Natural killer cell treated with Interleukin-12 subunit alpha and Interleukin-12 subunit beta and Interleukin-15 and Interleukin-18, amount 100 ng/mL, for 72 hours (primary cell): ENCODE results near the gene ARL17A. TPM values are rescaled to one million over a fixed set of nuclear protein-coding genes. Genes with fewer than 3 reads are reported as not detected.
"Not testable (repeated sequence)": the region's sequence is repeated elsewhere in the genome, so short reads cannot be mapped to it uniquely, and the experiment has no call there.

Experiments used
- ATAC-seq, 2 donors: fragments of 150-1000 bp; cut with Tn5 transposase in 1 of 2; sonication (Bioruptor Pico), chemical (Tn5 transposase) in 1 of 2; 2 replicates each; pipeline ENCODE4 v1.10.0; 2021
- DNase-seq: peaks from one replicate; pipeline ENCODE4 v3.0.0; 2022; ENCODE audit warnings: low spot score
- H3K27ac Mint-ChIP-seq, 2 donors: 1 replicate in 1 of 2; 2 replicates in 1 of 2; pipeline ENCODE4 v1.8.0; 2022; ENCODE audit warnings: mixed read lengths in 2 of 2, mild to moderate bottlenecking in 1 of 2, moderate library complexity in 1 of 2
- H3K27me3 Mint-ChIP-seq, 2 donors: 1 replicate in 1 of 2; 2 replicates in 1 of 2; pipeline ENCODE4 v1.8.0; 2022; ENCODE audit warnings: mixed read lengths in 2 of 2
- H3K36me3 Mint-ChIP-seq: one replicate; pipeline ENCODE4 v1.8.0; 2022; ENCODE audit warnings: mixed read lengths
- H3K4me1 Mint-ChIP-seq, 2 donors: 1 replicate in 1 of 2; 2 replicates in 1 of 2; pipeline ENCODE4 v1.8.0; 2022; ENCODE audit warnings: low read depth in 2 of 2, mixed read lengths in 2 of 2, mild to moderate bottlenecking in 1 of 2
- H3K4me3 Mint-ChIP-seq: one replicate; pipeline ENCODE4 v1.8.0; 2022; ENCODE audit warnings: mixed read lengths
- H3K9me3 Mint-ChIP-seq: 2 replicates; pipeline ENCODE4 v1.8.0; 2022; ENCODE audit warnings: mixed read lengths
- total RNA-seq, 2 donors: library from RNA; stranded (reverse); gene quantifications; one replicate each; pipeline ENCODE4 v1.2.3, GENCODE V29; 2022

Gene ARL17A
- total RNA-seq = 10 to 100 TPM; 17.0 to 29.1 TPM

DNA sequence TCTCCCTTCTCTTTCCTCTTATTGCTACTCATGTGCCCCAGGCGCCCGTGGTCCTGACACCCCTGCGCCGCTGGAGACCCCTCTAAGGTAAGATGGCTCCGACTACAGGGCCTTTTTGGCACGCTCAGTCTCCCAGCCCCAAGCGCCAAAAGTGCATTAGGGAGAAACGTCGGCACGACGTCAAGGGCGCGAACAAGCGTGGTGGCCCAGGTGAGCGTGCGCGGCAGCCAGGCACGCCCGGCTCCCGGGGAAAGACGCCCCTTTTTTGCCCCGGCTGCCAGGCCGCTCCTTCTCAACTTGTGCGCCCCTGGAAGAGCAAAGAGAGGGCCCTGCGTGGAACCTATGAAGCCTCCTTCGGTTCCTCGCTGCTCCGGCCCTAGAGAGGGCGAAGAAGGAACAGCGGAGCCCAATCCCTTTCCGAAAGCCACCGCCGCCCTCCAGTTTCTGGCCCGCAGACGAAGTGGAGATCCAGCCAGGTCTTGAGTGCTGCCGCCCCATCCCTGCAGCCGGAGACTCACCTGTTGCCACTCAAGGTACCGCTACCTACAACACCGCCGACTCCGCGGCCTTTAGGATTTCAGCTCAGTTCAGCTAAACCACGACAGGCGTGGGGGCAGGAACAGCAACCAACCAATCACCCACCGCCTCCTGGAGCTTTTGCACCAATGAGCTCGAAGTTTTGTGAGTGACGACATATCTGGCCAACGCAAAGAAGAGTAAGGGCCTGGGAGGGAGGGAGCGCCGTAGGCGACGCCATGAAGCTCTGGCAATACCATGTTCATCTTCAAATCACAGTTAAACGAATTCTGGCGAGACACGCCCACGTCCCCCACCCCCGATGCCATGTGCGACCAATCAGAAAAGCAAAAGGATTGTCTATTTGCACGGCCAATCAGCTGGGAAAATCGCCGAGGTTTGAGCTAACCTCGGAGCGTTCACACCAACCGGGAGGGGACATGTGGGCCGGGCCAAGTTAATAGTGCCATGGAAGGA lies at the start of gene ARL17A:
ARL17A (minus strand) TSS at position 609 of the 993 bp plus-strand sequence. CDS start 3,369 bp downstream, outside the sequence.
- DNase-seq = peak; percentile 88
- not testable (repeated sequence) for H3K36me3 Mint-ChIP-seq, H3K27me3 Mint-ChIP-seq, H3K4me3 Mint-ChIP-seq, H3K4me1 Mint-ChIP-seq, H3K27ac Mint-ChIP-seq, H3K9me3 Mint-ChIP-seq
- peak; percentile 96 to 99 for ATAC-seq

DNA sequence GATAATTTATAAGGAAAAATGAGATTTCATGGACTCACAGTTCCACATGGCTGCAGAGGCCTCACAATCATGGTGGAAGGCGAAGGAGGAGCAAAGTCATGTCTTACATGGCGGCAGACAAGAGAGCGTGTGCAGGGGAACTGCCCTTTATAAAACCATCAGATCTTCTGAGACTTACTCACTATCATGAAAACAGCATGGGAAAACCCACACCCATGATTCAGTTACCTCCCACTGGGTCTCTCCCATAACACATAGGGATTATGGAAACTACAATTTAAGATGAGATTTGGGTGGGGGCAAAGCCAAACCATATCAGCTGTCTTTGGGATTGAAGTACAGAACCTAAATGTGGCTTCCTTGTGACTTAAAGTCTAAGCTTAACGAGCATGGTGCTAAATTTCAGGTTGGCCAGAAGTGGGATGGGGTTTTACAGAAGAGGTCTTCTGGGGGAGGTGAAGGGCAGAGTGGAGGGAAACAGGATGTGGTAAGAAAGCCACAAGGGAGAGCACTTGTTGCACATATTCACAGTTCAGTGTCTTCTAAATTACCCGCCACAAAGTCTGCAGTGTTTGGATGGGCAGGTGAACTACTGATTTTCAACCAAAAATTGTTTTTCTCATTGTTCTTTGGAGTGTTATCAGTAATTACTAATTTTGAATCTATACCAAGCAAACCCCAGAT lies 49.4 kb upstream of the ARL17A start:
- H3K27ac Mint-ChIP-seq, H3K4me1 Mint-ChIP-seq, H3K9me3 Mint-ChIP-seq, H3K4me3 Mint-ChIP-seq, H3K27me3 Mint-ChIP-seq, DNase-seq, H3K36me3 Mint-ChIP-seq: not testable (repeated sequence)
- ATAC-seq = peak; percentile 98

DNA sequence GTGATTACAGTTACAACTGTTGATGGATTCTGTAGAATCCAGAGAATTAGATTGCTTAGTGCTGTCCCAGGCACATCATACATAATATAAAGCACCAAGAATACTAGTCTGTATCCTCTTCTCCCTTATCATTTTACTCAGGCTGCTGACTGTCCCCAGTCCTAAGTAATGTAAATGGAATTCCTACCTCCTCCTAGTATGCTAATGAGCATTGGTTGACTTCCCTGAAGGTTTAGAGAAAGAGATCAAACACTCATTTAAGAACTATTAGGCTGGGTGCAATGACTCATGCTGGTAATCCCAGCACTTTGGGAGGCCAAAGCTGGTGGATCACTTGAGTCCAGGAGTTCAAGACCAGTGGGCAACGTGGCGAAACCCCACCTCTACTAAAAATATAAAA lies 48.0 kb upstream of the ARL17A start:
- H3K27ac Mint-ChIP-seq, H3K36me3 Mint-ChIP-seq, H3K4me1 Mint-ChIP-seq, ATAC-seq, H3K9me3 Mint-ChIP-seq, DNase-seq, H3K27me3 Mint-ChIP-seq, H3K4me3 Mint-ChIP-seq: not testable (repeated sequence)

DNA sequence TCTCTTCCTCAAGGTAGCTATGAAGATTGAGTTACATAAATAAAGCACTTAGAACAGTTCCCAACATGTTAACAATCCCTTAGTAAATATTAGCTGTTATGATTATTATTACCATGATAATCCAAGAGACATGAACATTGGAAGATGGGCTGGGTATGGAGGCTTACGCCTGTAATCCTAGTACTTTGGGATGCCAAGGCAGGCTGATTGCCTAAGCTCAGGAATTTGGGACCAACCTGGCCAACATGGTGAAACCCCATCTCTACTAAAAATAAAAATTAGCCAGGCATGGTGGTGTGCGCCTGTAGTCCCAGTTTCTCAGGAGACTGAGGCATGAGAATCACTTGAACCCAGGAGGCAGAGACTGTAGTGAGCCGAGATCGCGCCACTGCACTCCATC lies 45.2 kb upstream of the ARL17A start:
- not testable (repeated sequence) for H3K27ac Mint-ChIP-seq, H3K4me1 Mint-ChIP-seq, H3K36me3 Mint-ChIP-seq, H3K9me3 Mint-ChIP-seq, H3K27me3 Mint-ChIP-seq, H3K4me3 Mint-ChIP-seq, ATAC-seq, DNase-seq

DNA sequence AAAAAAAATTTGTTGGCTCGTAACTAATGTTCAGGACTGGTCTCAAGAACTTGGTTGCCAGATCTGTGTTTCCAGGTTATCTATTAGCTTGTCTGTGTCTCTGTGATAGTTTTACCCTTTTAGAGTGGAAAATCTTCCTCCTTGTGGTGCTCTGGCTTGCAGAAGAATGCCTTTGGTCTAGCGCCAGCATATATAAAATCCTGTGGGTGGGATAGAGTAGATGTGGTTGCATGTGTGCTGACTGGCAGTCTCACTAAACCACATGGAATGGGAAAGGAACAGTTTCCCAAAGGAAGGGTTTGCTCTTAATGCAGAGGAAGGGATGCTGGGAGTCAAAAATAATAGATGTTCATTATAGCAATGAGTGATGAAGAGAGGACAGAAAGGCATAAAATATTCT lies 44.3 kb upstream of the ARL17A start:
- H3K4me3 Mint-ChIP-seq, DNase-seq, ATAC-seq, H3K27ac Mint-ChIP-seq, H3K36me3 Mint-ChIP-seq, H3K27me3 Mint-ChIP-seq, H3K9me3 Mint-ChIP-seq, H3K4me1 Mint-ChIP-seq: not testable (repeated sequence)

DNA sequence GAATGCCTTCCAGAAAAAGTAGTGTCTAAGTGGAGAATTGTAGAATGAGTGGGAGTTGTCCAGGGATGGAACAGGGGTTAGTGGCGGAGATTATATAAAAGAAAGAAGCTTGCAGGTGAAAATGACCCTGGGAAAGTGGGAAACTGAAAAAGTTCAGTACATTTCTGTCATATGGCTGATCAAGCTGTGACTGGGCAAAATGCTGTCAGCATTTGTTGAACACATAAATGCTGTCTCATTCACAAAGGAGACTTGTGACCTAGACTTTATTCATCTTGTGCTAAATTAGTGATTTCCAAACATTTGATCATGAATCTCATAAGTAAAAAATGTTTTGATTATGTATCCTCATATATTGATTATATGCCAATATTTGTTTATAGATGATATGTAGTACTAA lies 39.5 kb upstream of the ARL17A start:
- not testable (repeated sequence) for H3K27me3 Mint-ChIP-seq, H3K4me1 Mint-ChIP-seq, H3K36me3 Mint-ChIP-seq, DNase-seq, ATAC-seq, H3K4me3 Mint-ChIP-seq, H3K9me3 Mint-ChIP-seq, H3K27ac Mint-ChIP-seq

DNA sequence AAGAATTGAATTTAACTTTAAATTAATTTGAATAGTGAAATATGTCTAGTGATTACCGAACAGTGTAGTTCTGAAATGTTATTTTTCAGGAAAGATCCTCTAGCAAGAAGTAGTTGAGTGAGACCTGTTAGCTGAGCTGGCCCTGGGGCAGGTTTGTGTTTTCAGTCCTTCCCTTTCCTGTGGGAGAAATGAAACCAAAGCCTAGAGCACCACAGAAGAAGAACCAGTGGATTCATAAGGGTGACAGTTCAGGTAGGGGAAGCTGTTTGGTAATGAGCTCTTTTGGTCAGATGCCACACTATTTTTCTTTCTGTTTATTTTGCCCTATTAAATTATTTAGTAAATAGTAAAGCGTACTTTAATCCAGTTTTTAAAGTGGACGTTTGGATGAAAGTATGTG lies 37.6 kb upstream of the ARL17A start:
- not testable (repeated sequence) for DNase-seq, ATAC-seq, H3K27me3 Mint-ChIP-seq, H3K9me3 Mint-ChIP-seq, H3K4me1 Mint-ChIP-seq, H3K27ac Mint-ChIP-seq, H3K36me3 Mint-ChIP-seq, H3K4me3 Mint-ChIP-seq

DNA sequence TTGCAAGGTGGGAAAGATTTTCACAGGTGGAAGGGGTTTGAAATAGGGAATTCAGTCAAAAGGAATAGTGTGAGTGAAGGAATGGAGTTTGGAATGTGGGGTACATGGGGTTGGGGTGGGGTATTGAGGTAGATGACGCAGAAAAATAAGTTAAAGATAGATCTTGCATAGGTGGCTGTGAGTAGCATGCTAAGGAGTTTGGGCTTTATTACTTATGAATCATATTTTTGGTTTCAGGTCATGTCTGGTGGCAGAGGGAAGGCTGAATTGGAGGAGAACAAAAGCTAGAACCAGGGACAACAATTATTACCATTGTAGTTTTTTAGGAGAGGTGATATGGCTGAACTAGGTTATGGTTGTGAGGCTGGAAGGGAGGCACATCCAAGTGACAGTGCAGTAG lies 34.4 kb upstream of the ARL17A start:
- not testable (repeated sequence) for H3K27me3 Mint-ChIP-seq, H3K36me3 Mint-ChIP-seq, ATAC-seq

DNA sequence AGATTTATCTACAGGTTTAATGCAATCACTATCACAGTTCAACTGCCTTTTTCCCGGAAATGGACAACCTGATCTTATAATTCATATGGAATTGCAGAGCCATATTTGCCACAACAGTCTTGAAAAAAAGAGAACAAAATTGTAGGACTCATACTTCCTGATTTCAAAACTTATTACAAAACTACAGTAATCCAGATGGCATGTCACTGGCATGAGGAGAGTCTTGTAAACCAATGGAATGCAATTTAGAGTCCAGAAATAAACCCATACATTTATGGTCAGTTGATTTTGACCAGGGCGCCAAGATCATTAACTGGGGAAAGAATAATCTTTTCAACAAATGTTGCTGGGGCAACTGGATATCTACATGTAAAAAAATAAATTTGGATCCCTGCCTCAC lies 31.8 kb upstream of the ARL17A start:
- H3K9me3 Mint-ChIP-seq, H3K27ac Mint-ChIP-seq, H3K4me3 Mint-ChIP-seq, ATAC-seq, DNase-seq, H3K4me1 Mint-ChIP-seq, H3K27me3 Mint-ChIP-seq, H3K36me3 Mint-ChIP-seq: not testable (repeated sequence)

More for the DNA sequence above, 34.4 kb upstream of the ARL17A start:
- not testable (repeated sequence) for DNase-seq, H3K4me3 Mint-ChIP-seq, H3K9me3 Mint-ChIP-seq, H3K4me1 Mint-ChIP-seq, H3K27ac Mint-ChIP-seq

DNA sequence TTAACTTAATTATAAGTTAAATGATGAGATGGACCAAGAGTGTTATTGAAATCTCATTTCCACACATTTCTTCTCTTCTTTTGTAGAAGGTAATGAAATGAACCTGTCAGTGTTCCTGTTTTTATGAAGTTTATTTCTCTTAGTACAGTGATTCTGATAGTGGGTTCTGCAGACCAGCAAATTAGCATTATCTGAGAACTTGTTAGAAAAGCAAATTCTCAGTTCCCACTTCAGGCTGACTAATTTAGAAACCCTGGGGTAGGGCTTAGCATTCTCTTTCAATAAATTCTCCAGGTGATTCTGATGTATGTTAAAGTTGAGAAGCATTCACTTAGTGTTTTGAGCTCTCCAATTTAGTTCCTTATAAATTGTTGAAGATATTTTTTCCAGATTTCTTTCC lies 23.6 kb upstream of the ARL17A start:
- peak; percentile 67 to 81 for ATAC-seq
- not testable (repeated sequence) for H3K9me3 Mint-ChIP-seq, H3K36me3 Mint-ChIP-seq, H3K27ac Mint-ChIP-seq, H3K27me3 Mint-ChIP-seq, DNase-seq, H3K4me3 Mint-ChIP-seq, H3K4me1 Mint-ChIP-seq

DNA sequence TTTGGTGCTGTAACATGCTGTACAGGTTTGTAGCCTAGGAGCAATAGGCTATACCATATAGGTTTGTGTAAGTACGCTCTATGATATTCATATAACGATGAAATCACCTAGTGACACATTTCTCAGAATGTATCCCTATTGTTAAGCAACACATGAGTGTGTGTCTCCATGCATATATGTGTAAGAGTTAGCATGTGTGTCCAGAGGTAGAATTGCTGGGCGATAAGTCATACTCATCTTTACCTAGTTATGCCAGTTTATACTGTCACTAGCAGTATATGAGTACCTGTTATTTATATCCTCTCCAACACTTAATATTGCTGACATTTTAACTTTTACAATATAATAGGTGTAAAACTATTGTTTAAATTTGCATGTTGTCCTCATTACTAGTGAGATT lies 21.3 kb upstream of the ARL17A start:
- H3K9me3 Mint-ChIP-seq, H3K27ac Mint-ChIP-seq, H3K4me1 Mint-ChIP-seq, H3K4me3 Mint-ChIP-seq, H3K27me3 Mint-ChIP-seq, DNase-seq, H3K36me3 Mint-ChIP-seq: not testable (repeated sequence)
- ATAC-seq = peak in 1 of 2 donors; percentile 56

DNA sequence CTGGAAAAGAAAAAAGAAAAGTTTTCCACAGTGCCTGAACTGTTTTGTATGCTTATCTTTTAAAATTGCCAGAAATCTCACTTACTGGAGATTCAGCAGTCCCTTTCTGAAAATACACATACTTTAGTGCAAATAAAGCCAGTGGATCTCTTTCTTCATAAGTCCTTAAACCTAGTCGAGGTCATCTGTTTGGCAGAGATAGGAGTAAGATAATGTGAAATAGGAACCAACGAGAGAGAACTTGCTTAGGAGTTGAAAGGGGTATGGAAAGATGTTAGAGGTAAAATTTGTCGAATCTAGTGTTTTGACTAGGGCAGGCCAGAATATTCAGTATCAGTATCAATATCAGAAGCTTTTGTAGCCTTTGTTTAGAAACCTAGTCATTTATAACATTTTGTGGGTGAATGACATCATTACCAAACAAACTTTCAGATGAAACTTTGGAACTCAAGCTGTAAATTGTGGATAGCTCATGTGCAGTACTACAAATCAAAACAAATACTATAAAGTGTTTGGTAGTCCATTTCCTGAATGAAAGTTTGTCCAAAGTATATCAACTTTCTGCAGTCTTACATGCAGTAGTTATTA lies 18.9 kb upstream of the ARL17A start:
- not testable (repeated sequence) for H3K27me3 Mint-ChIP-seq, H3K4me1 Mint-ChIP-seq, H3K27ac Mint-ChIP-seq, H3K4me3 Mint-ChIP-seq, H3K9me3 Mint-ChIP-seq, H3K36me3 Mint-ChIP-seq, DNase-seq
- ATAC-seq = peak; percentile 63 to 81

DNA sequence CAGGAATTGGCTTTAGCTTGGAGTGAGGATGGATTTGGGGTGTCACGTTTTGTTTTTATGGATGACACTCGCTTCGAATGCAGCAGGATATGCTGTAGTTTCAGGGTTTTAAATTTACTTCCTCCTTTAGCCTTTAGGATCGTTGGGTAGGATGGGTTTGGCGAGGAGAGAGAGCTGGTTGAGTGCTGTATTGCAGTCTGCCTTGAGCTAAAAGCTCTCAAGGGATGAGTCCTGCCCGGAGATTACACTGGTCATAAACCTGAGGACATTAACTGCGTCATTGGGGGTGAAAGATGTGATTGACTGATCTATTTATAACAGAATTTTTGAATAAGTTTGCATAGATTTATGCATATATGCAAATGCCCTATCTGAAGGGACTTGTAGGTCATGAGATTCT lies 11.8 kb upstream of the ARL17A start:
- not testable (repeated sequence) for H3K27me3 Mint-ChIP-seq, H3K9me3 Mint-ChIP-seq, H3K4me1 Mint-ChIP-seq, H3K4me3 Mint-ChIP-seq, H3K27ac Mint-ChIP-seq, H3K36me3 Mint-ChIP-seq, DNase-seq
- ATAC-seq = peak in 1 of 2 donors; percentile 46
